Measurements from ENCODE around the gene AXDND1. TPM values are rescaled to one million over a fixed set of nuclear protein-coding genes. Genes with fewer than 3 reads are reported as not detected.
A peak's percentile ranks its signal among the peaks of the same experiment; 100 is the strongest.

The AXDND1 gene
- total and polyA plus RNA-seq, 9 of the 15 experiments (the other 6 are each of a cell fraction or from before 2014, with no cell fraction given), result 0.03 to 0.13 (median 0.06) TPM; not detected in 5

DNA sequence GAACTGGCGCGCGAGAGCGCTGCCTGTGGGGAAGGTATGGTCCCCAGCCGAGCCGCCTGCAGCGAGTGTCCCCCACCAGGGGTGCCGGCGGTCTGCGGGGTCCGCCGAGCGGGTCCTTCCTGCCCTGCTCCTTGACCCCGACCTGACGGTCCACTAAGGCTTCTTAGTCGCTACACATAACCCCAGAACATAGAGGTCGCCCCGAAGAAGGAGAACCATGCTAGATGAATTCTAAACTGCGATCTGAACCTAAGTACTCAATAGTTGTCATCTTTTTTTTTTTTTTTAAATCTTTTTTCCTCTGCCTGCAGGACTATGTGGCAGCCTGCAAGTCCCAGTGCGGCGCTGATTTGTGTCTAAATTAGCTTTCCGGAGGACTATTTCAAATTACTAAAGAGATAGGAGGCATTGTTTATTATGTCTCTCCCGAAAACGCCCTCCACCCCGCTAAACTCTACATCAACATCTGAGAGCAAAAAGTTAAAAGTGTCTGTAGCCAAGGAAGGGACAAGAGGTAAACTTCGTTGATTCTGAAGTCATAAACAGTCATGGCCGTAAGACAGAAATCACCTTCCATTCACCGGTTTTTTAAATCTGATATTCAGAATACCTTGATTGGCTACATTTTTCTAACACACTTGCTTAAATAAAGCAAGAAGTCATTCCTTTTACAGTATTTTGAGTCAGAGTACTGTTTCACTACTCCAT is 476 bp downstream of the AXDND1 start (continued):
- TF ChIP-seq, protein P1, sequence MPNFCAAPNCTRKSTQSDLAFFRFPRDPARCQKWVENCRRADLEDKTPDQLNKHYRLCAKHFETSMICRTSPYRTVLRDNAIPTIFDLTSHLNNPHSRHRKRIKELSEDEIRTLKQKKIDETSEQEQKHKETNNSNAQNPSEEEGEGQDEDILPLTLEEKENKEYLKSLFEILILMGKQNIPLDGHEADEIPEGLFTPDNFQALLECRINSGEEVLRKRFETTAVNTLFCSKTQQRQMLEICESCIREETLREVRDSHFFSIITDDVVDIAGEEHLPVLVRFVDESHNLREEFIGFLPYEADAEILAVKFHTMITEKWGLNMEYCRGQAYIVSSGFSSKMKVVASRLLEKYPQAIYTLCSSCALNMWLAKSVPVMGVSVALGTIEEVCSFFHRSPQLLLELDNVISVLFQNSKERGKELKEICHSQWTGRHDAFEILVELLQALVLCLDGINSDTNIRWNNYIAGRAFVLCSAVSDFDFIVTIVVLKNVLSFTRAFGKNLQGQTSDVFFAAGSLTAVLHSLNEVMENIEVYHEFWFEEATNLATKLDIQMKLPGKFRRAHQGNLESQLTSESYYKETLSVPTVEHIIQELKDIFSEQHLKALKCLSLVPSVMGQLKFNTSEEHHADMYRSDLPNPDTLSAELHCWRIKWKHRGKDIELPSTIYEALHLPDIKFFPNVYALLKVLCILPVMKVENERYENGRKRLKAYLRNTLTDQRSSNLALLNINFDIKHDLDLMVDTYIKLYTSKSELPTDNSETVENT (CRISPR knock-in tag; IDR thresholded peaks at IDR 0.05), result peak; percentile 43; the same call in 1 of the 2 replicates
- TF ChIP-seq, protein P2, sequence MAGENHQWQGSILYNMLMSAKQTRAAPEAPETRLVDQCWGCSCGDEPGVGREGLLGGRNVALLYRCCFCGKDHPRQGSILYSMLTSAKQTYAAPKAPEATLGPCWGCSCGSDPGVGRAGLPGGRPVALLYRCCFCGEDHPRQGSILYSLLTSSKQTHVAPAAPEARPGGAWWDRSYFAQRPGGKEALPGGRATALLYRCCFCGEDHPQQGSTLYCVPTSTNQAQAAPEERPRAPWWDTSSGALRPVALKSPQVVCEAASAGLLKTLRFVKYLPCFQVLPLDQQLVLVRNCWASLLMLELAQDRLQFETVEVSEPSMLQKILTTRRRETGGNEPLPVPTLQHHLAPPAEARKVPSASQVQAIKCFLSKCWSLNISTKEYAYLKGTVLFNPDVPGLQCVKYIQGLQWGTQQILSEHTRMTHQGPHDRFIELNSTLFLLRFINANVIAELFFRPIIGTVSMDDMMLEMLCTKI (IDR thresholded peaks at IDR 0.05; ENCODE audit: partially characterized antibody), result no peak
- TF ChIP-seq, protein P3, sequence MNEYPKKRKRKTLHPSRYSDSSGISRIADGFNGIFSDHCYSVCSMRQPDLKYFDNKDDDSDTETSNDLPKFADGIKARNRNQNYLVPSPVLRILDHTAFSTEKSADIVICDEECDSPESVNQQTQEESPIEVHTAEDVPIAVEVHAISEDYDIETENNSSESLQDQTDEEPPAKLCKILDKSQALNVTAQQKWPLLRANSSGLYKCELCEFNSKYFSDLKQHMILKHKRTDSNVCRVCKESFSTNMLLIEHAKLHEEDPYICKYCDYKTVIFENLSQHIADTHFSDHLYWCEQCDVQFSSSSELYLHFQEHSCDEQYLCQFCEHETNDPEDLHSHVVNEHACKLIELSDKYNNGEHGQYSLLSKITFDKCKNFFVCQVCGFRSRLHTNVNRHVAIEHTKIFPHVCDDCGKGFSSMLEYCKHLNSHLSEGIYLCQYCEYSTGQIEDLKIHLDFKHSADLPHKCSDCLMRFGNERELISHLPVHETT (CRISPR knock-in tag; conservative IDR thresholded peaks at IDR 0.05 in 1 of 2, IDR thresholded peaks at IDR 0.05 in 1 of 2), result 0 out of 4 replicates have a peak, but pooled peaks of 1 of the 2 experiments have one; percentile 40
- no peak for TF ChIP-seq TSC22D4 (tag; IDR thresholded peaks at IDR 0.05)
- TF ChIP-seq RAD51 (IDR thresholded peaks at IDR 0.05; ENCODE audit: borderline replicate concordance, low read depth), result no peak
- TF ChIP-seq, protein P4, sequence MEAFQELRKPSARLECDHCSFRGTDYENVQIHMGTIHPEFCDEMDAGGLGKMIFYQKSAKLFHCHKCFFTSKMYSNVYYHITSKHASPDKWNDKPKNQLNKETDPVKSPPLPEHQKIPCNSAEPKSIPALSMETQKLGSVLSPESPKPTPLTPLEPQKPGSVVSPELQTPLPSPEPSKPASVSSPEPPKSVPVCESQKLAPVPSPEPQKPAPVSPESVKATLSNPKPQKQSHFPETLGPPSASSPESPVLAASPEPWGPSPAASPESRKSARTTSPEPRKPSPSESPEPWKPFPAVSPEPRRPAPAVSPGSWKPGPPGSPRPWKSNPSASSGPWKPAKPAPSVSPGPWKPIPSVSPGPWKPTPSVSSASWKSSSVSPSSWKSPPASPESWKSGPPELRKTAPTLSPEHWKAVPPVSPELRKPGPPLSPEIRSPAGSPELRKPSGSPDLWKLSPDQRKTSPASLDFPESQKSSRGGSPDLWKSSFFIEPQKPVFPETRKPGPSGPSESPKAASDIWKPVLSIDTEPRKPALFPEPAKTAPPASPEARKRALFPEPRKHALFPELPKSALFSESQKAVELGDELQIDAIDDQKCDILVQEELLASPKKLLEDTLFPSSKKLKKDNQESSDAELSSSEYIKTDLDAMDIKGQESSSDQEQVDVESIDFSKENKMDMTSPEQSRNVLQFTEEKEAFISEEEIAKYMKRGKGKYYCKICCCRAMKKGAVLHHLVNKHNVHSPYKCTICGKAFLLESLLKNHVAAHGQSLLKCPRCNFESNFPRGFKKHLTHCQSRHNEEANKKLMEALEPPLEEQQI (IDR thresholded peaks at IDR 0.05), result no peak
- TF ChIP-seq, protein P5, sequence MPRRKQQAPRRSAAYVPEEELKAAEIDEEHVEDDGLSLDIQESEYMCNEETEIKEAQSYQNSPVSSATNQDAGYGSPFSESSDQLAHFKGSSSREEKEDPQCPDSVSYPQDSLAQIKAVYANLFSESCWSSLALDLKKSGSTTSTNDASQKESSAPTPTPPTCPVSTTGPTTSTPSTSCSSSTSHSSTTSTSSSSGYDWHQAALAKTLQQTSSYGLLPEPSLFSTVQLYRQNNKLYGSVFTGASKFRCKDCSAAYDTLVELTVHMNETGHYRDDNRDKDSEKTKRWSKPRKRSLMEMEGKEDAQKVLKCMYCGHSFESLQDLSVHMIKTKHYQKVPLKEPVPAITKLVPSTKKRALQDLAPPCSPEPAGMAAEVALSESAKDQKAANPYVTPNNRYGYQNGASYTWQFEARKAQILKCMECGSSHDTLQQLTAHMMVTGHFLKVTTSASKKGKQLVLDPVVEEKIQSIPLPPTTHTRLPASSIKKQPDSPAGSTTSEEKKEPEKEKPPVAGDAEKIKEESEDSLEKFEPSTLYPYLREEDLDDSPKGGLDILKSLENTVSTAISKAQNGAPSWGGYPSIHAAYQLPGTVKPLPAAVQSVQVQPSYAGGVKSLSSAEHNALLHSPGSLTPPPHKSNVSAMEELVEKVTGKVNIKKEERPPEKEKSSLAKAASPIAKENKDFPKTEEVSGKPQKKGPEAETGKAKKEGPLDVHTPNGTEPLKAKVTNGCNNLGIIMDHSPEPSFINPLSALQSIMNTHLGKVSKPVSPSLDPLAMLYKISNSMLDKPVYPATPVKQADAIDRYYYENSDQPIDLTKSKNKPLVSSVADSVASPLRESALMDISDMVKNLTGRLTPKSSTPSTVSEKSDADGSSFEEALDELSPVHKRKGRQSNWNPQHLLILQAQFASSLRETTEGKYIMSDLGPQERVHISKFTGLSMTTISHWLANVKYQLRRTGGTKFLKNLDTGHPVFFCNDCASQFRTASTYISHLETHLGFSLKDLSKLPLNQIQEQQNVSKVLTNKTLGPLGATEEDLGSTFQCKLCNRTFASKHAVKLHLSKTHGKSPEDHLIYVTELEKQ (CRISPR knock-in tag; IDR thresholded peaks at IDR 0.05), result no peak
- TF ChIP-seq ZNF41 (CRISPR knock-in tag; conservative IDR thresholded peaks at IDR 0.05), result no peak
- TF ChIP-seq MAZ (CRISPR knock-in tag; conservative IDR thresholded peaks at IDR 0.05 in 1 of 2, IDR thresholded peaks at IDR 0.05 in 1 of 2), result no peak
- TF ChIP-seq RB1 (IDR thresholded peaks at IDR 0.05; ENCODE audit: low read depth), result 0 out of 2 replicates have a peak, but pooled peaks have one; percentile 4
- TF ChIP-seq NCOA2 (IDR thresholded peaks at IDR 0.05; ENCODE audit: partially characterized antibody in 2 of 2), result no peak
- peak; percentile 83 for TF ChIP-seq SAP30 (IDR thresholded peaks at IDR 0.05; ENCODE audit: borderline replicate concordance, insufficient read depth, low read depth, low read length, poor library complexity, severe bottlenecking)
- no peak for TF ChIP-seq TAF1 (IDR thresholded peaks at IDR 0.05; ENCODE audit: control insufficient read depth, extremely low read depth, insufficient read depth, low read length, severe bottlenecking)

Data from K562 (cell line).